H1 (cell line): ENCODE results near the gene KRT5. TPM values are rescaled to one million over a fixed set of nuclear protein-coding genes. Genes with fewer than 3 reads are reported as not detected.

Experiments used
- CTCF ChIA-PET: fragments of 300-600 bp; sonication (Branson Sonifier 250); formaldehyde crosslinking; loops from one replicate; lab custom pipeline; 2021; ENCODE audit not compliant: partially characterized antibody; lab: Charles Lee
- POLR2A ChIA-PET: fragments of 300-600 bp; sonication (Branson Sonifier 250); formaldehyde crosslinking; loops from one replicate; lab custom pipeline; 2021; ENCODE audit warnings: inconsistent platforms; ENCODE audit not compliant: partially characterized antibody; lab: Charles Lee
- DNase-seq, 2 experiments: peaks; one replicate each; pipeline versions ENCODE4 v3.0.0 to v3.0.0-alpha.2; 2010 to 2022; ENCODE audit warnings: low spot score in 2 of 2, low read depth in 1 of 2, mixed read lengths in 1 of 2
- FAIRE-seq: peaks from 2 replicates; lab custom pipeline; 2011; peaks lifted over from hg19 to GRCh38; lab: Jason Lieb, UNC
- H2AFZ ChIP-seq: 2 replicates; pipeline ENCODE4 v1.8.1; 2012; ENCODE audit warnings: low read length, inconsistent platforms
- H2AK5ac ChIP-seq: 2 replicates; pipeline ENCODE4 v1.6.1; 2013; ENCODE audit warnings: low read depth, low read length
- H2BK120ac ChIP-seq: replicated peaks from 2 replicates; pipeline ENCODE3; 2013; ENCODE audit warnings: low read depth, low read length, inconsistent platforms
- H2BK12ac ChIP-seq: 2 replicates; pipeline ENCODE4 v1.6.1; 2013; ENCODE audit warnings: low read depth, low read length
- H2BK15ac ChIP-seq: 2 replicates; pipeline ENCODE4 v1.6.1; 2013; ENCODE audit warnings: low read length
- H2BK20ac ChIP-seq: 2 replicates; pipeline ENCODE4 v1.6.1; 2013; ENCODE audit warnings: low read length
- H2BK5ac ChIP-seq: 2 replicates; pipeline ENCODE4 v1.6.1; 2013; ENCODE audit warnings: low read depth, low read length
- H3K14ac ChIP-seq: 2 replicates; pipeline ENCODE4 v1.6.1; 2013; ENCODE audit warnings: inconsistent platforms; ENCODE audit not compliant: insufficient read length
- H3K18ac ChIP-seq: 2 replicates; pipeline ENCODE4 v1.6.1; 2013; ENCODE audit warnings: low read length; ENCODE audit errors: extremely low read depth
- H3K23ac ChIP-seq: 2 replicates; pipeline ENCODE4 v1.6.1; 2013; ENCODE audit warnings: inconsistent platforms; ENCODE audit not compliant: insufficient read length
- H3K23me2 ChIP-seq: 2 replicates; pipeline ENCODE4 v1.6.1; 2013; ENCODE audit warnings: low read depth, low read length
- H3K27ac ChIP-seq: 2 replicates; pipeline ENCODE4 v1.6.1; 2011; ENCODE audit warnings: low read depth, low read length, inconsistent platforms
- H3K27me3 ChIP-seq, 4 experiments: replicated peaks in 1 of 4; 1 replicate in 1 of 4; 2 replicates in 3 of 4; pipeline versions ENCODE4 v1.6.1 to v1.8.1; 2011 to 2013; ENCODE audit warnings: low read length in 3 of 4, mild to moderate bottlenecking in 3 of 4, inconsistent platforms in 2 of 4, mixed read lengths in 2 of 4, moderate library complexity in 1 of 4; ENCODE audit not compliant: control insufficient read depth in 3 of 4, insufficient read depth in 3 of 4; ENCODE audit errors: extremely low read depth in 1 of 4
- H3K36me3 ChIP-seq, 4 experiments: 2 replicates each; pipeline versions ENCODE4 v1.6.1 to v1.8.1; 2011 to 2013; ENCODE audit warnings: mild to moderate bottlenecking in 4 of 4, low read length in 3 of 4, moderate library complexity in 2 of 4, control low read depth in 1 of 4, inconsistent platforms in 1 of 4; ENCODE audit not compliant: insufficient read depth in 4 of 4, control insufficient read depth in 2 of 4
- H3K4ac ChIP-seq: replicated peaks from 2 replicates; pipeline ENCODE3; 2013; ENCODE audit warnings: low read length, low read depth, mixed read lengths, inconsistent platforms; ENCODE audit not compliant: insufficient read length
- H3K4me1 ChIP-seq, 4 experiments: replicated peaks in 1 of 4; 1 replicate in 1 of 4; 2 replicates in 3 of 4; pipeline versions ENCODE4 v1.6.1 to v1.8.1; 2011 to 2013; ENCODE audit warnings: low read length in 3 of 4, inconsistent platforms in 2 of 4, mixed read lengths in 1 of 4; ENCODE audit not compliant: insufficient read depth in 4 of 4, control insufficient read depth in 3 of 4
- H3K4me2 ChIP-seq, 2 experiments: 2 replicates each; pipeline versions ENCODE4 v1.6.1 to v1.8.1; 2011 to 2013; ENCODE audit warnings: low read depth in 2 of 2, low read length in 2 of 2, control low read depth in 1 of 2, inconsistent platforms in 1 of 2, mild to moderate bottlenecking in 1 of 2; ENCODE audit not compliant: insufficient read depth in 1 of 2
- H3K4me3 ChIP-seq, 4 experiments: fragments of 200-600, 300-600 bp in 1 of 4; sonication (generic), shearing (Covaris generic), sonication (Bioruptor Twin) in 1 of 4; 2 replicates each; pipeline versions ENCODE4 v1.5.1 to v1.8.1; 2011 to 2016; ENCODE audit warnings: low read length in 4 of 4, low read depth in 3 of 4, control low read depth in 2 of 4, inconsistent platforms in 2 of 4, mild to moderate bottlenecking in 2 of 4, mixed read lengths in 1 of 4, moderate library complexity in 1 of 4; ENCODE audit not compliant: insufficient read depth in 2 of 4; ENCODE audit errors: extremely low read depth in 1 of 4
- H3K56ac ChIP-seq: replicated peaks from 2 replicates; pipeline ENCODE3; 2013; ENCODE audit warnings: low read depth, mild to moderate bottlenecking, mixed read lengths, low read length, inconsistent platforms; ENCODE audit not compliant: insufficient read length
- H3K79me1 ChIP-seq: 2 replicates; pipeline ENCODE4 v1.6.1; 2013; ENCODE audit warnings: low read depth, low read length, control low read depth
- H3K79me2 ChIP-seq, 2 experiments: 2 replicates each; pipeline versions ENCODE4 v1.6.1 to v1.8.1; 2012 to 2013; ENCODE audit warnings: low read length in 2 of 2, mild to moderate bottlenecking in 2 of 2, inconsistent platforms in 1 of 2; ENCODE audit not compliant: insufficient read depth in 2 of 2, control insufficient read depth in 1 of 2
- H3K9ac ChIP-seq, 4 experiments: replicated peaks in 1 of 4; 1 replicate in 1 of 4; 2 replicates in 3 of 4; pipeline versions ENCODE4 v1.6.1 to v1.8.1; 2011 to 2013; ENCODE audit warnings: low read depth in 3 of 4, low read length in 3 of 4, control low read depth in 2 of 4, mild to moderate bottlenecking in 2 of 4, moderate library complexity in 2 of 4, inconsistent platforms in 1 of 4; ENCODE audit errors: extremely low read depth in 1 of 4
- H3K9me3 ChIP-seq, 2 experiments: 2 replicates each; pipeline versions ENCODE4 v1.6.1 to v1.8.1; 2012 to 2013; ENCODE audit warnings: mild to moderate bottlenecking in 2 of 2, moderate library complexity in 2 of 2, control low read depth in 1 of 2, inconsistent platforms in 1 of 2, low read depth in 1 of 2, low read length in 1 of 2, mixed read lengths in 1 of 2; ENCODE audit not compliant: insufficient read depth in 2 of 2
- H4K20me1 ChIP-seq, 2 experiments: replicated peaks in 1 of 2; 2 replicates each; pipeline versions ENCODE3 to v1.8.1; 2011 to 2013; ENCODE audit warnings: inconsistent platforms in 2 of 2, low read length in 2 of 2, mild to moderate bottlenecking in 1 of 2; ENCODE audit not compliant: insufficient read depth in 2 of 2, control insufficient read depth in 1 of 2
- H4K5ac ChIP-seq: 2 replicates; pipeline ENCODE4 v1.6.1; 2013; ENCODE audit warnings: low read length, low read depth, mixed read lengths, inconsistent platforms; ENCODE audit not compliant: insufficient read length
- H4K8ac ChIP-seq: 2 replicates; pipeline ENCODE4 v1.8.0; 2013; ENCODE audit warnings: mild to moderate bottlenecking, moderate library complexity, low read length, inconsistent platforms; ENCODE audit not compliant: insufficient read depth; ENCODE audit errors: extremely low read depth
- H4K91ac ChIP-seq: replicated peaks from 2 replicates; pipeline ENCODE3; 2013; ENCODE audit warnings: low read length, mixed read lengths, inconsistent platforms; ENCODE audit not compliant: insufficient read length
- EP300 ChIP-seq, 2 experiments: IDR thresholded peaks; 1 replicate in 1 of 2; 2 replicates in 1 of 2; pipeline ENCODE4 v1.6.1; 2011 to 2012; ENCODE audit warnings: low read depth in 2 of 2, low read length in 2 of 2, mild to moderate bottlenecking in 2 of 2, borderline replicate concordance in 1 of 2, inconsistent platforms in 1 of 2, moderate library complexity in 1 of 2
- WGBS, 2 experiments: shearing (Covaris generic) in 1 of 2; methylation state at CpG; one replicate each; pipeline versions ENCODE4 v1.1.6 to v1.1.7; 2013 to 2015; ENCODE audit warnings: low lambda C conversion rate in 2 of 2, mixed read lengths in 2 of 2, inconsistent platforms in 1 of 2, low coverage in 1 of 2, missing lambda C conversion rate in 1 of 2; ENCODE audit not compliant: insufficient replicate concordance in 2 of 2, insufficient coverage in 1 of 2, insufficient read length in 1 of 2; ENCODE audit errors: extremely low coverage in 1 of 2, missing lambda C conversion rate in 1 of 2; 5-methylcytosine and 5-hydroxymethylcytosine counted together
- polyA plus RNA-seq, 7 experiments: library from polyadenylated mRNA; depleted of rRNA in 3 of 7; stranded (reverse) in 5 of 7; unstranded in 2 of 7; fragments of >200 nt in 5 of 7; fragments of 200-250 nt in 2 of 7; gene quantifications; 1 replicate in 5 of 7; 2 replicates in 1 of 7; 4 replicates in 1 of 7; pipeline versions ENCODE4 v1.2.1 to v1.2.3, GENCODE V29; 2011 to 2013; ENCODE audit warnings: missing spikeins in 2 of 7, mixed read lengths in 2 of 7
- total RNA-seq: library from RNA; stranded (reverse); fragmentation: NEBNext Ultra II Directional; extraction: Animal tissue kit (Norgen Biotek cat#: 25700); gene quantifications from 2 replicates; pipeline ENCODE4 v1.2.1, GENCODE V29; 2021

KRT5 gene
- total and polyA plus RNA-seq, 2 of the 8 experiments (the other 6 are each of a cell fraction or from before 2014, with no cell fraction given): 0.18 TPM; not detected in 1

- Histone ChIP-seq H4K8ac (no peak overlapping the region), H3K9ac (no peak overlapping the region), H2BK12ac (no peak overlapping the region), H4K20me1 (no peaks in the 10 kb centered on the region), H3K4me3 (no peak overlapping the region), H3K9me3 (no peaks in the 10 kb centered on the region), H3K23me2 (no peaks in the 10 kb centered on the region), H3K4me2 (no peak overlapping the region), H3K27ac (no peak overlapping the region), H2BK20ac (no peak overlapping the region), H2BK5ac (no peak overlapping the region), H2BK120ac (no peak overlapping the region), H2AK5ac (no peak overlapping the region), H3K18ac (no peak overlapping the region), H3K4ac (no peak overlapping the region), H3K4me1 (peaks cover 0 to 1% (median 0%) of the 10 kb centered on the region in 4 experiments; a peak in 1 of 7 replicates), H3K79me1 (no peaks in the 10 kb centered on the region), H3K14ac (no peak overlapping the region), H4K91ac (no peak overlapping the region), H2AFZ (no peak overlapping the region), H3K36me3 (no peaks in the 10 kb centered on the region), H2BK15ac (no peak overlapping the region), H3K23ac (no peak overlapping the region), H3K79me2 (no peaks in the 10 kb centered on the region), H3K56ac (no peak overlapping the region), H3K27me3 (no peaks in the 10 kb centered on the region; a peak in 1 of 7 replicates), H4K5ac (no peak overlapping the region)
- no peak for TF ChIP-seq EP300 (IDR thresholded peaks at IDR 0.05; ENCODE audit: borderline replicate concordance in 1 of 2, low read depth in 2 of 2, low read length in 2 of 2)
- 90% methylated on average over 5 of the region's 6 CpGs; no CpG with 5 or more reads in 1 of the 2 experiments for WGBS, 2 experiments
- DNase-seq (peak in 1 of 2 experiments; percentile 42), FAIRE-seq (no peak)
- POLR2A ChIA-PET: no interaction called here
- CTCF ChIA-PET: interaction anchor here (0.7 to 1.5 kb wide), 7 partner anchors 10 to 346 kb away, joined by 3 read pairs; no protein-coding TSS in a partner anchor
Observed at GRCh38 chr12:52524241-52524897, 4.2 kb upstream of the KRT5 start.
